ENCODE data around the gene ASB5.

- TF ChIP-seq CTCF (conservative IDR thresholded peaks at IDR 0.05 in 1 of 2, IDR thresholded peaks at IDR 0.05 in 1 of 2; ENCODE audit: low read depth in 1 of 2, low read length in 2 of 2), result no peak
- no peak for TF ChIP-seq EZH2 (IDR thresholded peaks at IDR 0.05; ENCODE audit: low read length, missing control alignments)
Observed at GRCh38 chr4:176273736-176274135, 4.7 kb upstream of the ASB5 start.

Measured in fibroblast of lung (primary cell).